OCI-M2 (cell line): ENCODE results near the gene UGT2B17.

Experiments used
- DNase-seq: peaks from one replicate; lab custom pipeline; 2025; ENCODE audit not compliant: unreplicated experiment; lab: John Stamatoyannopoulos, UW

Gene UGT2B17

DNA sequence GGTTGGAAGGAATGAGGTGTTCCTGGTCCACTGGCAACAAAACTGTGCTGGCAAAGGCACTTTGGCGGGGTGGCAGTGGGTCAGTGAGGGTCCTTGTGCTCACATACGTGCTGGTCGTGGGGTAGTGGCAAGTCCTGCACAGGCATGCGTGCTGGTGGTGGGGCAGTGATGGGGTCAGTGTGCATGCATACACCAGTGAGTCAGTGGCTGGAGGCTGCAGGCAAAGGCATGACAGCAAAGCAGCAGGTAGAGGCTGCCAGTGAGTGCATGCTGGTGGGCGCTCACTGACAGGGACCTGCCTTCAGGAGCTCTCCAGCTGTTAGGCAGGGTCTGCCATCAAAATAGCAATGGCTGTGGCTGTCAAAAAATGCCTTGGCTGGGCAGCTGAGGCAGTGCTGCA lies 86.8 kb downstream of the UGT2B17 start:
- no peak for DNase-seq
